Stimulated activated CD4-positive, alpha-beta T cell treated with anti-CD3 and anti-CD28 coated beads, Interleukin-15, amount 100 ng/mL, for 1 hour (primary cell): Measurements from ENCODE around the gene PLAU.
A peak's percentile ranks its signal among the peaks of the same experiment; 100 is the strongest.
"Not testable (repeated sequence)": the region's sequence is repeated elsewhere in the genome, so short reads cannot be mapped to it uniquely, and the experiment has no call there.

Experiments used
- DNase-seq, 2 donors: peaks; one replicate each; pipeline ENCODE4 v3.0.0-alpha.2; 2020; ENCODE audit warnings: low read depth in 1 of 2, low spot score in 1 of 2

Gene PLAU

DNA sequence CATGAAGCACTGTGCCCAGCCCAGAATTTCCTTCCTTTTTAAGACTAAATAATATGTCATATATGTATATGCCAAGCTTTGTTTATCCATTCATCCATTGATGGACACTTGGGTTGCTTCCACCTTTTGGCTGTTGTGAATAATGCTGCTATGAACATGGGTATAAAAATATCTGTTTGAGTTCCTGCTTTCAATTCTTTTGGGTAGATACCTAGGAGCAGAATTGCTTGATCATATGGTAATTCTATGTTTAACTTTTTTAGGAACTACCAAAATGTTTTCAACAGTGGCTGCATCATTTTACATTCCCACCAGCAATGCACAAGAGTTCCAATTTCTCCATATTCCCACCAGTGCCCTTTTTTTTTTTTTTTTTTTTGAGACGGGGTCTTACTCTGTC lies 13.2 kb upstream of the PLAU start:
- no peak for DNase-seq

GRCh38 chr10:73898730-73899410 lies 12.1 kb upstream of the PLAU start:
- no peak for DNase-seq

- no peak for DNase-seq
Observed at GRCh38 chr10:73899423-73899822, 11.5 kb upstream of the PLAU start.

DNA sequence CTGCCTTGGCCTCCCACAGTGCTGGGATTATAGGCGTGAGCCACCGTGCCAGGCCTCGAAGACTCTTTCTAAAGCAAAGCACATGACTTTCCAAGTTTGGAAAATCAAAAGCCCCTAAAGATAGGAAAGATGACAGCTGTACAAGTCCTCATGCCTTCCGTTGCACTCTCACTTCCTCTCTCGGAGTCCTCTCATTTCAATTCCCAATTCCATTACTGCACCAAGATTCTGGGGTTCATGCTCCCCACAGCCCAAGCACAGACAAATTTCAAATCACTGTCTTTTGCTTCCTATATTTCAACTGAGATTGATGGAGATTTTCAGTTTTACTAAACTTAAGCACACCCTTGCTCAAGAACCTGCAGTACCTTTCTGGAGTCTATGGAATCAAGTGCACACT lies 10.9 kb upstream of the PLAU start:
- no peak for DNase-seq

DNA sequence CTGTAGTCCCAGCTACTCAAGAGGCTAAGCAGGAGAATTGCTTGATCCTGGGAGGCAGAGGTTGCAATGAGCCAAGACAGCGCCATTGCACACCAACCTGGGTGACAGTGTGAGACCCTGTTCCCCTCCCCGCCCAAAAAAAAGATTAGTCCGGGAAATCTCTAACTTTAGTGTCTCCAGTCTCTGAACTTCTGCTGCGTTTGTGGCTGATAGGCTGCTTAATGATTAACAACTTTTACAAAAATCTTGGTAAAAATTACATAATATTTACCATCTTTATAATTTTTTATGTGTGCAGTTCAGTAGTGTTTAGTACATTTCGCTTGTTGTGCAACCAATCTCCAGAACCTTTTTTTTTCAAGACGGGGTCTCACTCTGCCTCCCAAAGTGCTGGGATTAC lies 9.7 kb upstream of the PLAU start:
- no peak for DNase-seq

DNA sequence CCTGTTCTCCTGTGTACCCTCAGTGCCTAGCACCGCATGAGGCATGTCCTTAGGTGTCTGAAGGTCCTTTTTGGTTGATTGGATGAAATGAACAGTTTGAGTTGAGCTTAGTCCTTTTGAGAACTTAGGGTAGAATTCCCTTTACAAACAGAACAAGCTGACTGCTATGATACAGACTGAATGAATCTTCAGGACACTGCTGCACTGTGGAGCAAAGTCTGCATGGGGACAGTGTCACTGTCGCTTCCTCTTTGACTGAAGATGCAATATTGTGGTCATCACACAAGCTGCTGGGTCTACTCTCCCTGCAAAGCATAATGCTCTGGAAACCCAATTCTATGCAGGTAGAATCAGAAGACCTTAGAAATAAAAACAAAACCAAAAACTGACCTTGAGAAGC lies 8.6 kb upstream of the PLAU start:
- no peak for DNase-seq

DNA sequence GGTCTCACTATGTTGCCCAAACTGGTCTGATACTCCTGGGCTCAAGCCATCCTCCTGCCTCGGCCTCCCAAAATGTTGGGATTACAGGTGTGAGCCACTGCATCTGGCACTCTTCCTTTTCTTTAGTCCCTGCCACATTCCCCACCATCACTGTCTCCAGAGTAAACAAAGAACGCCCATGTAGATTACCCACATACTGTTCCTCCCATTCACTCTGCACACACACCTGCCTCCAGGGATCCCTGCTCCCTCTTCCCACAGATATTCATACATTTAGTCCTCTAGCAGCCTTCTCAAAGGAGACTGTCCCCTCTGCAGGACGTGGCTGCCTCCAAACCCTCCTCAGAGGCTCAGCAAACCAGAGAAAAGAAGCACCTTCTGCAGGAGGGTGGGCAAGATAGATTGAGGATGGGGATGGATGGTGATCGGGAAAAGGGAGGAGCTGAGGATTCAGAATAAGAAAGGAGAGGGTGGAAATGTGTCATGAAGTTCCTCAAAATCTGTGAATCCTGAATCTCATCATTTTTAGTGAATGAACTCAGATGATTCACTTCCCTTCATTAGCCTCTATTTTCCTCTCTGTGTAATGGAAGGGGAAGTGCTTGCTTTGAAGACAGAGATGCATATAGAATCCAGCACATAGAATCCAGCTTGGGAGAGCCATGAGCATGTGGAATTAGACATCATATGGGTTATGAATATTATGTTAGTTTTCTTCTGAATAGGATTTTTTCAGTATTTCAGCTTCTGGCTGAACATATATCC lies 5.5 kb upstream of the PLAU start:
- DNase-seq, result no peak

DNA sequence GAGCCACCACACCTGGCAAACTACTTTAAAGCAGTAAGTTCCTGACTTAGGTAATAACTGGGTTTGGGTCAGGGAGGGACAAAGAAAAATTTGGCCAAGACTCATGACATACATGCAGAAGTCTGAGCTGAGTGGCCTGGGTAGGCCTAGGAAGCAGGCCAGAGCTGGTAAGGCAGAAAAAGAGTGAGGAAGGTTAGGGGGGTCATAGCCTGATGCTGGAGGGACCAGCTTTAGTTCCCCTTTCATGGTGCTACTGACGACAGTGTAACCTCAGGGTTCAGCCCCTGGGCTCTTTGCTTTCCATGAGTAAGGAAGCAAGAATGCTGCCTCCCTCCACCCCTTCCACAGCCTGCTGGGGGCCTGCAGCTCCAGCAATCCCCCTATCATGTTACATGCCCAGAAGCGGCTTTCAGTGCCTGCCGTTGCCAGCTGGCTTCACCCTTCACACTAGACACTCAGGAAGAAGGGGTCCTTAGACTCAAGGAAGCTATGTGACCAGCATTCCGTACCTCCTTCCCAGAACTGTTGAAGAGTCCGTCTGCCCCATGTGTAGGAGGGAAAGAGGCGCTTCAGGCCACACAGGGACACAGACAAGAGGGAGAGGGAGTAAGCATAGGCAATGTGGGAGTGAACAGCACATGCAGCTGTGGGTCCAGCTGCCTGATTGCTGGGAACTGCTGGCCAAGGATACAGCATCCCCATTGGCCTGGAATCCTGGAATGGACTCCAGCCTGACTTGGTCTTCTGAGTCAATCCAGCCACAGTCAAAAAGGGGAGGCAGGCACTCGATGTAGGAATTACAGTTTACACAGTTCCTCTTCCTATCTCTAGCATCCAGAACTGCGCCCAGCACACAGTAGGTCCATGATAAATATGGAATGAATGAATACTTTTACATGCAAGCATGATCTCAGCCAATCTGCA lies 4.1 kb upstream of the PLAU start:
- no peak for DNase-seq

GRCh38 chr10:73907841-73908517 lies 3.0 kb upstream of the PLAU start:
- DNase-seq, result no peak

GRCh38 chr10:73908853-73909539 lies 1.9 kb upstream of the PLAU start:
- DNase-seq, result peak in 1 of 2 donors; percentile 39

DNA sequence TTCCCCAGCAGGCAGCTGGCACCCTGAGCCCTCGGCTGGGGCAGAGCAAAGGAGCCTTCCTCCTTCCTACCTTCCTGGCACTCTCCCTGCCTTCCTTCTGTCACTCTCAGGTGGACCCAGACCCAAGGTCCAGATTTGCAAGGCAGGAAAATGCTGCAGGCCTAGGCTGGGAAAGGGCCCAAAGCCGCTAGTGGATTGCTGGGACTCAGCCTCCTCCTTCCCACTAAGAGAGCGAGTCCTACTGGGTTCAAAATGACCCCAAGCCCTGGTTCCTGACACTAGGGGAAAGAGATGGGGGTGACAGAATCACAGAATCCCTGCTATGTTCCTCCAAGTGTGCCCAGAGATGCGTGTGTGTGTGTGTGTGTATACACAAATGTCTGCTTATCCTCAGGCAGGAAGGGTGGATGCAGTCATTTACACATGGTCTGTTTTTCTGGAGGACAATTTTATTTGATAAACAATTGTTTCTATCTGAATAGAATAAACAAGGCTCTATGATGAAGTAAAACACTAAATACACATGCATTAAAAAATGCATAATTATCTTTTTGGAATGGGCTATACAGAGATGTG lies 1.3 kb upstream of the PLAU start:
- no peak for DNase-seq

DNA sequence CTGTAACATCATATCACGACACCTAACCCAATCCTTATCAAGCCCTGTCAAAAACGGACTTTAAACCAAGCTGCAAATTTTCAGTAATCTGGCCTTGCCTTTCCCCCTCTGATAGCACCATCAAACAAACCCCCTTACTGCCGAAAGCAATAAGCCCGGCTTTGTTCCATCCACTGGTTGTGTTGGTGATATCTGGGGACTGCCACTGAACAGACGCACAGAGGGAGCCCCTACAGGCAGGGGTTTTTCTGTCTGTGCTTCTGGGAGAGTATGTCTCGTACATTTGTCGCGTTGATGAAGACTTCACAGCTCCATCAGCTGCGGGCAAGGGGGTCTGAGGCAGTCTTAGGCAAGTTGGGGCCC lies 550 bp upstream of the PLAU start:
- DNase-seq, result no peak

DNA sequence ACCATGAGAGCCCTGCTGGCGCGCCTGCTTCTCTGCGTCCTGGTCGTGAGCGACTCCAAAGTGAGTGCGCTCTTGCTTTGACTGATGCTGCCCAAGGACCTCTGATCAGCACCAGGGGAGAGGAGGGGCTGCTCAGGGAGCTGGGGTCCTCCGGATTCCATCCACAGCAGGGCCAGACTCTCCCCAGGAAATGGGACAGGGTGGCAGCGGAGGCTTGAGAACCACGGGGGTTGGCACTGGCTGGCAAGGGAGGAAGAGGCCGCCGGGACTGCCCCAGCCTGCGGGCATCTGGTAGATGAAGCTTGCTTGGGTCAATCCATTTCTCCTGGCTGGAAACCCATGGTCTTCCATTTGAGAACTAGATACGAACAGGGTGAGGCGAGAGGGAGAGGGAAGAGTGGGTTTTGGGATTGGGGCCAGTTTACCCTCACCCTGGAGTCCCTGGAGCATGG lies 647 bp downstream of the PLAU start:
- DNase-seq, result no peak

GRCh38 chr10:73914036-73914435 lies 3.1 kb downstream of the PLAU start:
- no peak for DNase-seq

DNA sequence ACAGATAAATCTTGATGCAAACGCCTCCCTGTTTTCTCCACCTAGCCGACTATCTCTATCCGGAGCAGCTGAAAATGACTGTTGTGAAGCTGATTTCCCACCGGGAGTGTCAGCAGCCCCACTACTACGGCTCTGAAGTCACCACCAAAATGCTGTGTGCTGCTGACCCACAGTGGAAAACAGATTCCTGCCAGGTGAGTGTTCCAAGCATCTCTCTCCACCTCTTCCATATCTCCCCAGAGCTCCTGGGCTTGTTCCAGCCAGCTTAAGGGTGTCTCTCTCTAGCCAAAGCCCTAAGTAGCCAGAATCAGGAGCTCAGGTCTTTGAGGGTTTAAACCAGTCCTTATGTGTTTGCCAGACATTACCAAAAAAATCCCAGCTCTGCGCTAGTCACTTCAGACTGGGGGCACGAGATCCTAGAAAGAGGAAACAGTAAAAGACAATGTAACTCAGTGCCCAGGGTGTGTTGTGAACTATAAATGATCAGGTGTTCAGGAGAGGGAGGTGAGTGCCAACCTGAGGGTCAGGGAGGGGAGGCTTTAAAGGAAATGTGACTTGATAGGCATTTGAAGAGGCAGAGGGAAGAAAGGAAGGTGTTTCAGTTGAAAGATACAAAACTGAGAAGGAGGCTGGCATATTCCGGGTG lies 4.4 kb downstream of the PLAU start:
- DNase-seq, result no peak

DNA sequence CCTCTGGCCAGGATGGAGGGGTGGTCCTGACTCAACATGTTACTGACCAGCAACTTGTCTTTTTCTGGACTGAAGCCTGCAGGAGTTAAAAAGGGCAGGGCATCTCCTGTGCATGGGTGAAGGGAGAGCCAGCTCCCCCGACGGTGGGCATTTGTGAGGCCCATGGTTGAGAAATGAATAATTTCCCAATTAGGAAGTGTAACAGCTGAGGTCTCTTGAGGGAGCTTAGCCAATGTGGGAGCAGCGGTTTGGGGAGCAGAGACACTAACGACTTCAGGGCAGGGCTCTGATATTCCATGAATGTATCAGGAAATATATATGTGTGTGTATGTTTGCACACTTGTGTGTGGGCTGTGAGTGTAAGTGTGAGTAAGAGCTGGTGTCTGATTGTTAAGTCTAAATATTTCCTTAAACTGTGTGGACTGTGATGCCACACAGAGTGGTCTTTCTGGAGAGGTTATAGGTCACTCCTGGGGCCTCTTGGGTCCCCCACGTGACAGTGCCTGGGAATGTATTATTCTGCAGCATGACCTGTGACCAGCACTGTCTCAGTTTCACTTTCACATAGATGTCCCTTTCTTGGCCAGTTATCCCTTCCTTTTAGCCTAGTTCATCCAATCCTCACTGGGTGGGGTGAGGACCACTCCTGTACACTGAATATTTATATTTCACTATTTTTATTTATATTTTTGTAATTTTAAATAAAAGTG lies 6.0 kb downstream of the PLAU start:
- no peak for DNase-seq

DNA sequence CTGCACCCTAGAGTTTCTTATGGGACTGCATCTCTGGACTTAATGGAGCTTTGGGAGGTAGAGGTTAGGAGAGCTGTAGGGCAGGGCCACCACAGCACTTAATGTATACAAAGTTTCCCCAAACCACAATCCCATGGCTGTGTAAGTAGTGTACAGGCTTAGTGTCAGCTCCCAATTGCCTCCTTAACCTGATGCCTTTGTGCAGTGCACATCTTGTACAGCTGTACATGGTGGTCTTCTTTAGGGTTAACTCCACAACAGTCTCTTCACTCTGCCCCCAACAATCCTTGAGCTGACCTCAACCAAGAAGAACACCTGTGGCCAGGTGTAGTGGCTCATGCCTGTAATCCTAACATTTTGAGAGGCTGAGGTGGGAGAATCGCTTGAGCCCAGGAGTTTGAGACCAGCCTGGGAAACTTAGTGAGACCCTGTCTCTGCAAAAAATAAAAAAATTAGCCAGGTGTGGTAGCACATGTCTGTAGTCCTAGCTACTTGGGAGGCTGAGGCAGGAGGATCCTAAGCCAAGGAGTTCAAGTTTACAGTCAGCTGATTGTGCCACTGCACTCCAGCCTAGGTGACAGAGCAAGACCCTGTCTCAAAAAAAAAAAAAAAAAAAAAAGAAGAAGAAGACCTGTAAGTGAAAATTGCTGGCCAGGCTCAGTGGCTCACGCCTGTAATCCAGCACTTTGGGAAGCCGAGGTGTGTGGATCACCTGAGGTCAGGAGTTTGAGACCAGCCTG lies 6.8 kb downstream of the PLAU start:
- DNase-seq, result no peak

GRCh38 chr10:73919481-73919880 lies 8.5 kb downstream of the PLAU start:
- not testable (repeated sequence) for DNase-seq
